Uterus (tissue), 4 donors: ENCODE results near the gene DSTN. TPM values are rescaled to one million over a fixed set of nuclear protein-coding genes. Genes with fewer than 3 reads are reported as not detected.

Source experiments
- DNase-seq, 2 donors: peaks; one replicate each; pipeline ENCODE4 v3.0.0-alpha.2; 2019 to 2020
- H3K27ac ChIP-seq, 2 donors: fragments of 200-600 bp; sonication (generic); 1 replicate in 1 of 2; 2 replicates in 1 of 2; pipeline ENCODE4 v1.5.1; 2016 to 2018
- H3K27me3 ChIP-seq, 2 donors: fragments of 200-600 bp; sonication (generic); one replicate each; pipeline ENCODE4 v1.5.1; 2018 to 2019; ENCODE audit warnings: control low read depth in 1 of 2
- H3K36me3 ChIP-seq, 2 donors: fragments of 200-600 bp; sonication (generic); one replicate each; pipeline ENCODE4 v1.5.1; 2019; ENCODE audit warnings: control low read depth in 1 of 2
- H3K4me1 ChIP-seq, 2 donors: fragments of 200-600 bp; sonication (generic); one replicate each; pipeline ENCODE4 v1.5.1; 2018 to 2019; ENCODE audit warnings: control low read depth in 1 of 2
- H3K4me3 ChIP-seq, 2 donors: fragments of 200-600 bp; sonication (generic); 1 replicate in 1 of 2; 2 replicates in 1 of 2; pipeline ENCODE4 v1.5.1; 2018 to 2019; ENCODE audit warnings: mild to moderate bottlenecking in 1 of 2
- H3K9me3 ChIP-seq, 2 donors: fragments of 200-600 bp; sonication (generic); one replicate each; pipeline ENCODE4 v1.5.1; 2019; ENCODE audit warnings: control low read depth in 1 of 2
- CTCF ChIP-seq, 4 experiments: fragments of 200-600 bp in 2 of 4; fragments of 450-650 bp in 2 of 4; sonication (generic) in 2 of 4; IDR thresholded peaks; one replicate each; pipeline ENCODE4 v1.5.1; 2016 to 2019; ENCODE audit warnings: antibody characterized with exemption in 4 of 4, mild to moderate bottlenecking in 2 of 4, moderate library complexity in 1 of 4
- POLR2A ChIP-seq, 2 donors: fragments of 450-650 bp; IDR thresholded peaks; one replicate each; pipeline ENCODE4 v1.6.1; 2016; ENCODE audit warnings: antibody characterized with exemption in 2 of 2, mild to moderate bottlenecking in 1 of 2, moderate library complexity in 1 of 2
- intact Hi-C: fragments of 100-400 bp; cut with DNase I; formaldehyde crosslinking; loops from one replicate; pipeline ENCODE4 v1.15.1; 2023; ENCODE audit warnings: low total_unique reads
- total RNA-seq, 4 donors: library from RNA; depleted of rRNA in 3 of 4; stranded (reverse); fragments of >200 nt in 3 of 4; gene quantifications; one replicate each; pipeline versions ENCODE4 v1.1.0 to v1.2.4, GENCODE V29; 2014 to 2023
- donor health status: DM: yes; HTN: yes; CAD: no.

The DSTN gene
- total RNA-seq, 4 donors from 2014 or later: 294 to 674 (median 623) TPM

GRCh38 chr20:17611290-17611539 lies 41.3 kb downstream of the DSTN start:
- Histone ChIP-seq H3K36me3 (no peaks in the 10 kb centered on the region), H3K9me3 (no peaks in the 10 kb centered on the region), H3K27ac (peak overlapping the region; percentile 67 to 68), H3K4me1 (peaks cover 0 to 30% of the 10 kb centered on the region in 2 donors), H3K4me3 (no peak overlapping the region), H3K27me3 (no peaks in the 10 kb centered on the region)
- intact Hi-C loops: no loop called here
- TF ChIP-seq CTCF (IDR thresholded peaks at IDR 0.05): no peak
- no peak for TF ChIP-seq POLR2A (IDR thresholded peaks at IDR 0.05)
- no peak for DNase-seq

DNA sequence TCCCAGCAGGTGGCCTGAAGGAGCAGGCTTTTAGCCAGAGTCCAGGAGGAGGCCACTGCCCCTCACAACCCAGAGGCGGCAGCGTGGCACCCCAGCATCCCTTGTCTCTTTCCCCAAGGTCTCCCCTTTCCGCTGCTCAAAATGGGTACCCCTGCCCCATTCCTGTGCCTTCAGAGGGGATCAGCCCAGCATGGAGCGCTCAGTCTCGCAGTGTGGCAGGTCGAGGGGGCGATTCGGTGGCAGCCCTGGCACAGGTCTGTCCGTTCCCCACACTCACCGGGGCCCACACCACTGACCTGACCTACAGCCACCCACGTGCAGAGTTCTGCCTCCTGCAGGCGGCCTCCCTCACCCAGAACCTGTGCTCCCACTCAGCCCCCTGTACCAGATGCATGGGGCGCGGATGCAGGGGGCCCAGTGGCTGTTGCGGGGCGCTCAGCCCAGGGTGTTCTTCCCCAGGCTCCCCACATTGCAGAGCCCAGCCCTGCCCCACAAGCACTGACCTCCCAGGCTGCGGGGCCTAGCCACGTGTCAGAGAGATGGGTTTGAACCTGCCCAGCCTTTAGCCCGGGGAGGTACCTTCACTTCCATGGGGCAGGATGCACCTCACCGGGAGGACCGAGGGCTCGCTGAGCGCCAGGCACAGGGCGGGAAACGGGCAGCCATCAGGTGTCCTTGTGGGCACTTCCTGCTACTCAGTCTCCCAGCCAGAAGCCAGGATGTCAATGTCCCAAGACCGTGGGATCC lies 41.8 kb downstream of the DSTN start:
- Histone ChIP-seq H3K4me1 (peaks cover 0 to 30% of the 10 kb centered on the region in 2 donors), H3K27ac (peak overlapping the region; percentile 67 to 68)

DNA sequence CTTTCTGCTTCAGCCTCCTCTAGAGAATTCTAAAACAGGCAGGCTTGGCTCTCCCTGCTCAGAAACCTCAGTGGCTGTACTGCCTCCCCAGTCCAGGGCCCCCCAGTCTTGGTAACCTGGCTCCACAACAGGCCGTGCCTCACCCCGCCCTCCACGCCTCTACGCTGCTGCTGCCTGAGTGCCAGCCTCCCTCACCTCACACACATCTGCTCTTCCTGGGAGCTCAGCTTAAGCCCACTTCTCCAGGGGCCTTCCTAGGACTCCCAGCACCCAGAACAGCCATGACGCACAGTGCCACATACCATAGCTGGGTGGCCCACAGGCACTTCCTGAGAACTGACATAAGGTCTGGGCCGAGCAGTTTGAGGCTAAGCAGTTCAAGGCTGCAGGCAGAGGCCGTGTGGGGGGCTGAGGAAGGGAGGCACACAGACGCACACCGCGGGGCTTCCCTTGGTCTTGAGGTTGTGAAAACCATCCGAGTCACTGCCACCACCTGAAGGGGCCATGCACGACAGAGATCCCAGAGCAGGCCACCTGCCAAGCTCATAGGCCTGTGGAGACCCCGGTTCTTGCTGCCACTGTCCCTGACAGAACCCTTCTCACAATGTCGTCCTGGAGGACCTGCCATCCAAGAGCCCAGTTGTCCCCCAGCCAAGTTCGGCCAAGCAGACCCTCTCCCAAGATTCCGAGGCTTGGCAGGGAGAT lies 42.6 kb downstream of the DSTN start:
- intact Hi-C loops: no loop called here
- Histone ChIP-seq H3K9me3 (no peaks in the 10 kb centered on the region), H3K4me1 (peaks cover 0 to 30% of the 10 kb centered on the region in 2 donors), H3K27ac (peak overlapping the region; percentile 67 to 68), H3K36me3 (no peaks in the 10 kb centered on the region), H3K27me3 (no peaks in the 10 kb centered on the region), H3K4me3 (no peak overlapping the region)
- TF ChIP-seq CTCF (IDR thresholded peaks at IDR 0.05): no peak
- no peak for TF ChIP-seq POLR2A (IDR thresholded peaks at IDR 0.05)
- no peak for DNase-seq

More for the DNA sequence above, 41.8 kb downstream of the DSTN start:
- Histone ChIP-seq H3K4me3 (no peak overlapping the region), H3K9me3 (no peaks in the 10 kb centered on the region), H3K36me3 (no peaks in the 10 kb centered on the region), H3K27me3 (no peaks in the 10 kb centered on the region)
- TF ChIP-seq CTCF (IDR thresholded peaks at IDR 0.05): peak in 2 of 4 experiments; percentile 25 to 38
- no peak for TF ChIP-seq POLR2A (IDR thresholded peaks at IDR 0.05)
- no peak for DNase-seq
- intact Hi-C loops: no loop called here

DNA sequence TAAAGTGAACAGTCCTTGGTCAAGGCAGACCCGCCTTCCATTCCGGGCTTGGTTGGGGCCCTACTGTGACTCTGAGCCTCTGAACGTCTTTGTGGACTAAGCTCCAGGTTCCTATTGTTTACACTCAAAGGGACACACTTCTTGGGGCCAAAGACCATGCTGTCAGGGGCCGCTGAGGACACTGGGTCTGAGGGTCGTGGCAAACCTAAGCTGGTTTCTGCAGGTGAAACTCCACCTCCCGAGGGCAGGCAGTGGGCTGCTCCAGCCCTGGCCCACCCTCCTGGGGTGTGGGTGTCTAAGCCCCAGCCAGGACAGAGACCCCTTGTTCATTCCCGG lies 43.1 kb downstream of the DSTN start:
- H3K27ac ChIP-seq: peak overlapping the region; percentile 67 to 68
- no peak for DNase-seq
- no peak overlapping the region for H3K4me3 ChIP-seq
- H3K36me3 ChIP-seq: no peaks in the 10 kb centered on the region
- intact Hi-C loops: no loop called here
- no peaks in the 10 kb centered on the region for H3K9me3 ChIP-seq
- peaks cover 0 to 30% of the 10 kb centered on the region in 2 donors for H3K4me1 ChIP-seq
- H3K27me3 ChIP-seq: no peaks in the 10 kb centered on the region
- TF ChIP-seq CTCF (IDR thresholded peaks at IDR 0.05): no peak
- TF ChIP-seq POLR2A (IDR thresholded peaks at IDR 0.05): no peak
